Measurements from ENCODE around the gene MYO3B. TPM values are rescaled to one million over a fixed set of nuclear protein-coding genes. Genes with fewer than 3 reads are reported as not detected.

MYO3B gene
- polyA plus RNA-seq, 1 donor (not counting 4 experiments of a cell fraction or from before 2014, with no cell fraction given) = 4.4 TPM

- FAIRE-seq = no peak
- no peaks in the 10 kb centered on the region for H3K9me3 ChIP-seq (ENCODE audit: control insufficient read depth, low read depth, low read length)
These were observed 507.6 kb downstream of the MYO3B start for GRCh38 chr2:170685591-170685990.

GRCh38 chr2:170689481-170689880 lies 511.5 kb downstream of the MYO3B start:
- Histone ChIP-seq H3K79me2 (ENCODE audit: control insufficient read depth, insufficient read depth, low read length) (no peaks in the 10 kb centered on the region), H3K9me3 (ENCODE audit: control insufficient read depth, low read depth, low read length) (no peaks in the 10 kb centered on the region), H2AFZ (ENCODE audit: control insufficient read depth, low read length) (no peak overlapping the region), H4K20me1 (ENCODE audit: control insufficient read depth, extremely low read depth, insufficient read depth, low read length) (no peaks in the 10 kb centered on the region), H3K4me2 (ENCODE audit: control insufficient read depth, extremely low read depth, insufficient read depth, low read depth, low read length) (no peak overlapping the region), H3K27me3 (ENCODE audit: control insufficient read depth, extremely low read depth, insufficient read depth, low read length) (no peaks in the 10 kb centered on the region), H3K36me3 (ENCODE audit: control insufficient read depth in 2 of 2, extremely low read depth in 1 of 2, insufficient read depth in 2 of 2, low read length in 2 of 2) (no peaks in the 10 kb centered on the region), H3K4me3 (ENCODE audit: control insufficient read depth in 2 of 3, extremely low read depth in 1 of 3, insufficient read depth in 2 of 3, low read depth in 1 of 3, low read length in 3 of 3) (no peak overlapping the region), H3K9ac (ENCODE audit: control insufficient read depth, extremely low read depth, insufficient read depth, low read length) (no peak overlapping the region), H3K27ac (ENCODE audit: control insufficient read depth, insufficient read depth, low read length) (no peak overlapping the region), H3K4me1 (ENCODE audit: control insufficient read depth, extremely low read depth, insufficient read depth, low read length) (no peaks in the 10 kb centered on the region), H3K9me1 (ENCODE audit: control insufficient read depth, extremely low read depth, insufficient read depth, low read length) (no peaks in the 10 kb centered on the region)
- dilution Hi-C loops (cut with MboI; ENCODE audit: extremely low pct_ligation_motif_present, low sequenced_read_pairs) = no loop called here
- FAIRE-seq (no peak), DNase-seq (ENCODE audit: low read depth, low spot score) (no peak)
- TF ChIP-seq, protein P1, sequence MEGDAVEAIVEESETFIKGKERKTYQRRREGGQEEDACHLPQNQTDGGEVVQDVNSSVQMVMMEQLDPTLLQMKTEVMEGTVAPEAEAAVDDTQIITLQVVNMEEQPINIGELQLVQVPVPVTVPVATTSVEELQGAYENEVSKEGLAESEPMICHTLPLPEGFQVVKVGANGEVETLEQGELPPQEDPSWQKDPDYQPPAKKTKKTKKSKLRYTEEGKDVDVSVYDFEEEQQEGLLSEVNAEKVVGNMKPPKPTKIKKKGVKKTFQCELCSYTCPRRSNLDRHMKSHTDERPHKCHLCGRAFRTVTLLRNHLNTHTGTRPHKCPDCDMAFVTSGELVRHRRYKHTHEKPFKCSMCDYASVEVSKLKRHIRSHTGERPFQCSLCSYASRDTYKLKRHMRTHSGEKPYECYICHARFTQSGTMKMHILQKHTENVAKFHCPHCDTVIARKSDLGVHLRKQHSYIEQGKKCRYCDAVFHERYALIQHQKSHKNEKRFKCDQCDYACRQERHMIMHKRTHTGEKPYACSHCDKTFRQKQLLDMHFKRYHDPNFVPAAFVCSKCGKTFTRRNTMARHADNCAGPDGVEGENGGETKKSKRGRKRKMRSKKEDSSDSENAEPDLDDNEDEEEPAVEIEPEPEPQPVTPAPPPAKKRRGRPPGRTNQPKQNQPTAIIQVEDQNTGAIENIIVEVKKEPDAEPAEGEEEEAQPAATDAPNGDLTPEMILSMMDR (optimal IDR thresholded peaks at IDR 0.05 in 1 of 3, IDR thresholded peaks at IDR 0.05 in 1 of 3, conservative IDR thresholded peaks at IDR 0.05 in 1 of 3; ENCODE audit: extremely low read depth in 1 of 3, insufficient read depth in 2 of 3, low read length in 3 of 3) = no peak
- no peak for TF ChIP-seq EZH2 (IDR thresholded peaks at IDR 0.05; ENCODE audit: low read length)

More at GRCh38 chr2:170685591-170685990, 507.6 kb downstream of the MYO3B start:
- H3K4me3 ChIP-seq (ENCODE audit: control insufficient read depth in 2 of 3, extremely low read depth in 1 of 3, insufficient read depth in 2 of 3, low read depth in 1 of 3, low read length in 3 of 3) = no peak overlapping the region
- dilution Hi-C loops (cut with MboI; ENCODE audit: extremely low pct_ligation_motif_present, low sequenced_read_pairs) = no loop called here
- no peaks in the 10 kb centered on the region for H4K20me1 ChIP-seq (ENCODE audit: control insufficient read depth, extremely low read depth, insufficient read depth, low read length)
- H3K4me1 ChIP-seq (ENCODE audit: control insufficient read depth, extremely low read depth, insufficient read depth, low read length) = no peaks in the 10 kb centered on the region
- no peaks in the 10 kb centered on the region for H3K79me2 ChIP-seq (ENCODE audit: control insufficient read depth, insufficient read depth, low read length)
- no peak overlapping the region for H2AFZ ChIP-seq (ENCODE audit: control insufficient read depth, low read length)
- no peak for TF ChIP-seq EZH2 (IDR thresholded peaks at IDR 0.05; ENCODE audit: low read length)
- TF ChIP-seq, protein P1 (optimal IDR thresholded peaks at IDR 0.05 in 1 of 3, IDR thresholded peaks at IDR 0.05 in 1 of 3, conservative IDR thresholded peaks at IDR 0.05 in 1 of 3; ENCODE audit: extremely low read depth in 1 of 3, insufficient read depth in 2 of 3, low read length in 3 of 3) = no peak
- no peak overlapping the region for H3K4me2 ChIP-seq (ENCODE audit: control insufficient read depth, extremely low read depth, insufficient read depth, low read depth, low read length)
- DNase-seq (ENCODE audit: low read depth, low spot score) = no peak
- no peaks in the 10 kb centered on the region for H3K9me1 ChIP-seq (ENCODE audit: control insufficient read depth, extremely low read depth, insufficient read depth, low read length)
- no peak overlapping the region for H3K27ac ChIP-seq (ENCODE audit: control insufficient read depth, insufficient read depth, low read length)
- no peak overlapping the region for H3K9ac ChIP-seq (ENCODE audit: control insufficient read depth, extremely low read depth, insufficient read depth, low read length)
- H3K27me3 ChIP-seq (ENCODE audit: control insufficient read depth, extremely low read depth, insufficient read depth, low read length) = no peaks in the 10 kb centered on the region
- no peaks in the 10 kb centered on the region for H3K36me3 ChIP-seq (ENCODE audit: control insufficient read depth in 2 of 2, extremely low read depth in 1 of 2, insufficient read depth in 2 of 2, low read length in 2 of 2)
